ENCODE data around the gene ITIH1.

DNA sequence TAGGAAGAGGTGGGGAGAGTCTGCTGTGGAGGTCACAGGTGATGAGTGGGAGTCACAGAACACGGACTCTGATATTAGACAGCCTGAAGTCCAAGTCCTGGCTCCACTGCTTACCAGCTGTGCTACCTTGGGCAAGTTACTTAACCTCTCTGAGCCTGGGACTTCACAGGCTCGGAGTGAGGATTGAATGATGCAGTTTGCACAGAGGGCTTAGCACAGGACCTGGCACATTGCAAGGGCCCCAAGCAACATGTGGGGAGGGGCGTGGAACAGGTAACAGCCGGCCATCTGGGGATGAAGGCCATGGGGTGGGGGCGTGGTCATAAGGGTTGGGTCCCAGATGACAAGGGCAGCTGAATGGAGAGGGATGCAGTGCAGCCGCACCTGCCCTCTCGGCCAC is 12.9 kb downstream of the ITIH1 start:
- TF ChIP-seq, protein P1, sequence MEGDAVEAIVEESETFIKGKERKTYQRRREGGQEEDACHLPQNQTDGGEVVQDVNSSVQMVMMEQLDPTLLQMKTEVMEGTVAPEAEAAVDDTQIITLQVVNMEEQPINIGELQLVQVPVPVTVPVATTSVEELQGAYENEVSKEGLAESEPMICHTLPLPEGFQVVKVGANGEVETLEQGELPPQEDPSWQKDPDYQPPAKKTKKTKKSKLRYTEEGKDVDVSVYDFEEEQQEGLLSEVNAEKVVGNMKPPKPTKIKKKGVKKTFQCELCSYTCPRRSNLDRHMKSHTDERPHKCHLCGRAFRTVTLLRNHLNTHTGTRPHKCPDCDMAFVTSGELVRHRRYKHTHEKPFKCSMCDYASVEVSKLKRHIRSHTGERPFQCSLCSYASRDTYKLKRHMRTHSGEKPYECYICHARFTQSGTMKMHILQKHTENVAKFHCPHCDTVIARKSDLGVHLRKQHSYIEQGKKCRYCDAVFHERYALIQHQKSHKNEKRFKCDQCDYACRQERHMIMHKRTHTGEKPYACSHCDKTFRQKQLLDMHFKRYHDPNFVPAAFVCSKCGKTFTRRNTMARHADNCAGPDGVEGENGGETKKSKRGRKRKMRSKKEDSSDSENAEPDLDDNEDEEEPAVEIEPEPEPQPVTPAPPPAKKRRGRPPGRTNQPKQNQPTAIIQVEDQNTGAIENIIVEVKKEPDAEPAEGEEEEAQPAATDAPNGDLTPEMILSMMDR (IDR thresholded peaks at IDR 0.05), result no peak
- TF ChIP-seq POLR2AphosphoS5 (IDR thresholded peaks at IDR 0.05), result no peak
- TF ChIP-seq POLR2A (IDR thresholded peaks at IDR 0.05), result no peak

All from transverse colon (tissue), 4 donors.